Measurements from ENCODE around the gene MORC2. TPM values are rescaled to one million over a fixed set of nuclear protein-coding genes. Genes with fewer than 3 reads are reported as not detected.

Gene MORC2
- total RNA-seq, 1 experiment from 2014 or later: 36.1 TPM

DNA sequence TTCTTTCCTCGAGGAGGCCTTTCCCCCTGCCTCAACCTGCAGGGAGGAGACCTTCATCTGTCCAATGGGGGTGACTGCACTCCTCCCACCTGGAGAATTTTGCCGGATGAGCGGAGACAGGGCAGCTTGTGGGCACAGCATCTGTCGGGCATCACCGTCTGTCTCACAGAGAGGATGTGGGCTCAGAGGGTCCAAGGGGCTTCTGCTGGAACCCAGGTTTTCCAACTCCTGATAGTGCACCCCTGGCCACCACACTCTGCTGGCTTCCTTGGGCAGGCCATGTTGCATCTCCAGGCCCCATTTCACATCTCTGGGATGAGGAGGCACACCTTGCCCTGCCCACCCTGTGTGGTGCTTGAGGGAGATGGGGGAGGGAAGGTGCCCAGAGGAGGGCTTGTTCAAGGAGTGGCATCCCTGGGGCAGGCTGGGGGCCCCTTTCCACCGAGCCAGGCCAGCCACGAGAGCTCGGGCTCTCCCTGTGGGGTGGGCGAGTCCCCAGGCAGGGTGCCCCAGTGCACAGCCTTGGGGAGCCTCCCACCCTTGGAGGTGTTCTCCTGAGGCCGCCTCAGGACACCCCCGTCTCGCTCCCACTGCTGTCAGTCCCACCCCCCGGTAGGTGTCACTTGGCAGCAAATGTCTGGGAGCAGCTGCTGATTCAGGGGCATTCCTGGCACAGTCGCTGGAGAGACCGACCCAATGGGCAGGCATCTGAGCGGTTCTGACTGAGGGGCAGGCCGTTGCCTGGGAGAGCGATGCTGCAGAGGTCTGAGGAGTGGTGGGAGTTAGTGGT lies 84.2 kb downstream of the MORC2 start:
- Mint-ChIP-seq H3K36me3 (ENCODE audit: insufficient read depth, unreplicated experiment) (peaks cover 19% of the 10 kb centered on the region), H3K9me3 (ENCODE audit: unreplicated experiment) (no peaks in the 10 kb centered on the region), H3K4me1 (ENCODE audit: insufficient read depth, unreplicated experiment) (no peaks in the 10 kb centered on the region), H3K27ac (ENCODE audit: low read depth, unreplicated experiment) (no peak overlapping the region), H3K4me3 (ENCODE audit: unreplicated experiment) (no peak overlapping the region), H3K27me3 (ENCODE audit: insufficient read depth, unreplicated experiment) (no peaks in the 10 kb centered on the region)
- TF ChIP-seq, protein P1, sequence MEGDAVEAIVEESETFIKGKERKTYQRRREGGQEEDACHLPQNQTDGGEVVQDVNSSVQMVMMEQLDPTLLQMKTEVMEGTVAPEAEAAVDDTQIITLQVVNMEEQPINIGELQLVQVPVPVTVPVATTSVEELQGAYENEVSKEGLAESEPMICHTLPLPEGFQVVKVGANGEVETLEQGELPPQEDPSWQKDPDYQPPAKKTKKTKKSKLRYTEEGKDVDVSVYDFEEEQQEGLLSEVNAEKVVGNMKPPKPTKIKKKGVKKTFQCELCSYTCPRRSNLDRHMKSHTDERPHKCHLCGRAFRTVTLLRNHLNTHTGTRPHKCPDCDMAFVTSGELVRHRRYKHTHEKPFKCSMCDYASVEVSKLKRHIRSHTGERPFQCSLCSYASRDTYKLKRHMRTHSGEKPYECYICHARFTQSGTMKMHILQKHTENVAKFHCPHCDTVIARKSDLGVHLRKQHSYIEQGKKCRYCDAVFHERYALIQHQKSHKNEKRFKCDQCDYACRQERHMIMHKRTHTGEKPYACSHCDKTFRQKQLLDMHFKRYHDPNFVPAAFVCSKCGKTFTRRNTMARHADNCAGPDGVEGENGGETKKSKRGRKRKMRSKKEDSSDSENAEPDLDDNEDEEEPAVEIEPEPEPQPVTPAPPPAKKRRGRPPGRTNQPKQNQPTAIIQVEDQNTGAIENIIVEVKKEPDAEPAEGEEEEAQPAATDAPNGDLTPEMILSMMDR (IDR thresholded peaks at IDR 0.05; ENCODE audit: unreplicated experiment): no peak
- intact Hi-C loops (cut with micrococcal nuclease): no loop called here
- ChIA-PET CTCF (interaction anchor here (0.6 kb wide), 1 partner anchor 26 kb away, joined by 4 read pairs; no protein-coding TSS in a partner anchor), POLR2A (no interaction called here)
- BruUV-seq (replicated peaks): no TSS peak
- DNase-seq (ENCODE audit: unreplicated experiment): no peak

GRCh38 chr22:30883586-30884145 lies 84.9 kb downstream of the MORC2 start:
- BruUV-seq (replicated peaks): no TSS peak
- Mint-ChIP-seq H3K4me1 (ENCODE audit: insufficient read depth, unreplicated experiment) (no peaks in the 10 kb centered on the region), H3K4me3 (ENCODE audit: unreplicated experiment) (no peak overlapping the region), H3K9me3 (ENCODE audit: unreplicated experiment) (no peaks in the 10 kb centered on the region), H3K27me3 (ENCODE audit: insufficient read depth, unreplicated experiment) (no peaks in the 10 kb centered on the region), H3K36me3 (ENCODE audit: insufficient read depth, unreplicated experiment) (peaks cover 16% of the 10 kb centered on the region), H3K27ac (ENCODE audit: low read depth, unreplicated experiment) (no peak overlapping the region)
- CTCF ChIA-PET: interaction anchor here (0.6 kb wide), 1 partner anchor 25 kb away, joined by 4 read pairs; no protein-coding TSS in a partner anchor
- DNase-seq (ENCODE audit: unreplicated experiment): no peak
- POLR2A ChIA-PET: interaction anchor here (0.6 kb wide), 1 partner anchor 57 kb away, joined by 4 read pairs; no protein-coding TSS in a partner anchor
- intact Hi-C loops (cut with micrococcal nuclease): no loop called here
- TF ChIP-seq, protein P1 (IDR thresholded peaks at IDR 0.05; ENCODE audit: unreplicated experiment): no peak

DNA sequence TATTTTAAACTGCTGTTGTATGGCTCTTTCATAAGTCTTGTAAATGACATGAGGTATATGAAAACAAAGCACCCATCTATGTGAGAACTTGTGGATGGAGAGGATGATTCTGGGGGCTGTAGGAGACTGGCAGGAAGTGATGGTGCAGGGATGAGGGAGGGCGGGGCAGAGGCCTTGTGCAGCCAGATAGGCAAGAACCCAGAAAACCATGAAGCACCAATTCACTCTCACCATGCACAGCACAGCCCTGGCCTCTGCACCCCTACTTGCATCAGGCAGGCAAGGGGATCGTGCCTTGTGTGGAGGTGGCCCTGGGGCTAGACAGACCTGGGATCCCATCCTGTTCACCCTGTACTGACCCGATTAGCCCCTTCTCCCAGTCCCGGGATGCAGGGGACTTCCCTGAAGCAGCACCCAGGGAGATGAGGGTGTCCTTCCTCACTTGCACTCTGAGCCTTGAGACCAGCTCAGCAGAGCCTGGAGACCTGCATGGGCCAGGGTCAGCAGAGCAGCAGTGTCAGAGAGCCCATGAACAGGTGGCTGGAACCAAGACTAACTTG lies 85.5 kb downstream of the MORC2 start:
- no TSS peak for BruUV-seq (replicated peaks)
- no peak overlapping the region for H3K27ac Mint-ChIP-seq (ENCODE audit: low read depth, unreplicated experiment)
- no peaks in the 10 kb centered on the region for H3K4me1 Mint-ChIP-seq (ENCODE audit: insufficient read depth, unreplicated experiment)
- H3K27me3 Mint-ChIP-seq (ENCODE audit: insufficient read depth, unreplicated experiment): no peaks in the 10 kb centered on the region
- DNase-seq (ENCODE audit: unreplicated experiment): no peak
- H3K9me3 Mint-ChIP-seq (ENCODE audit: unreplicated experiment): no peaks in the 10 kb centered on the region
- ChIA-PET POLR2A (interaction anchor here (0.6 kb wide), 1 partner anchor 56 kb away, joined by 4 read pairs; no protein-coding TSS in a partner anchor), CTCF (no interaction called here)
- H3K4me3 Mint-ChIP-seq (ENCODE audit: unreplicated experiment): no peak overlapping the region
- intact Hi-C loops (cut with micrococcal nuclease): no loop called here
- peaks cover 13% of the 10 kb centered on the region for H3K36me3 Mint-ChIP-seq (ENCODE audit: insufficient read depth, unreplicated experiment)
- TF ChIP-seq, protein P1 (IDR thresholded peaks at IDR 0.05; ENCODE audit: unreplicated experiment): no peak

DNA sequence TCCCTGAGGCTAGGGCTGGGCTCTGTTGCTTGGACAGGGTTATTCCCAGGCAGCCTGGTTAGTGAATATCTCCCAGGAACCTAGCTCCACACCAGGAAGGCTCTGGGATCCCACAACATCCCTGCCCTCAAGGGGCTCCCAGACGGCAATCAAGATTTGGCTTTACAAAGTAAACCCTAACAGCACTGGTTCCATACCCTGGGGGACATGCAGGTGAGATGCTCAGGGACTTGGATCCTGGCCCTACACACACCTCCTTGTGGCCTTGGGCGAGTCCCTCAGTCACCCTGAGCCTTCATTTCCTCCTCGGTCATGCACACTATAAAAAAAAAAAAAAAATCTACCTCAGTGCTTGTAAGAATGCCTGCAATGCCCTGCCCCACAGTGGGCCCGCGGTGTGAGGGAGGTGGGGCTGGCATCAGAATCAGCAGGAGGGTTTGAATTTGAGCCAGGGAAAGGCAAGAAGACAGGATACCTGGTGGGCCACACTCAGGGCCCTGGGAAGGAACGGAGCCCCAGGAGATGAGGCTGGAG lies 86.3 kb downstream of the MORC2 start:
- TF ChIP-seq, protein P1 (IDR thresholded peaks at IDR 0.05; ENCODE audit: unreplicated experiment): no peak
- CTCF ChIA-PET: interaction anchor here (0.7 to 1.8 kb wide), 3 partner anchors 7 to 118 kb away, joined by 3 to 9 read pairs (median 3); no protein-coding TSS in a partner anchor
- no peak for DNase-seq (ENCODE audit: unreplicated experiment)
- BruUV-seq (replicated peaks): no TSS peak
- POLR2A ChIA-PET: no interaction called here
- H3K4me1 Mint-ChIP-seq (ENCODE audit: insufficient read depth, unreplicated experiment): no peaks in the 10 kb centered on the region
- H3K4me3 Mint-ChIP-seq (ENCODE audit: unreplicated experiment): no peak overlapping the region
- intact Hi-C loops (cut with micrococcal nuclease): no loop called here
- no peaks in the 10 kb centered on the region for H3K9me3 Mint-ChIP-seq (ENCODE audit: unreplicated experiment)
- H3K27me3 Mint-ChIP-seq (ENCODE audit: insufficient read depth, unreplicated experiment): no peaks in the 10 kb centered on the region
- no peak overlapping the region for H3K27ac Mint-ChIP-seq (ENCODE audit: low read depth, unreplicated experiment)
- H3K36me3 Mint-ChIP-seq (ENCODE audit: insufficient read depth, unreplicated experiment): peaks cover 13% of the 10 kb centered on the region
